Right forelimb (tissue), 1 donor: Measurements from ENCODE around the gene GOLGA8J.
"Not testable (repeated sequence)": the region's sequence is repeated elsewhere in the genome, so short reads cannot be mapped to it uniquely, and the experiment has no call there.

Experiments used
- DNase-seq: peaks from one replicate; pipeline ENCODE4 v3.0.0-alpha.2; 2018

GOLGA8J gene

GRCh38 chr15:30080816-30081215, 1.9 kb upstream of the GOLGA8J start:
- not testable (repeated sequence) for DNase-seq

GRCh38 chr15:30097827-30098226, 15.1 kb downstream of the GOLGA8J start:
- DNase-seq, result not testable (repeated sequence)

GRCh38 chr15:30102890-30103289, 20.1 kb downstream of the GOLGA8J start:
- not testable (repeated sequence) for DNase-seq

GRCh38 chr15:30103941-30104507, 21.3 kb downstream of the GOLGA8J start:
- DNase-seq, result not testable (repeated sequence)

- DNase-seq, result not testable (repeated sequence)
Measured at GRCh38 chr15:30110591-30110990, 27.8 kb downstream of the GOLGA8J start.

GRCh38 chr15:30130066-30130465, 47.3 kb downstream of the GOLGA8J start:
- DNase-seq, result not testable (repeated sequence)

GRCh38 chr15:30134751-30135150, 52.0 kb downstream of the GOLGA8J start, which contains the start of gene GOLGA8T:
Gene GOLGA8T (plus strand): TSS chr15:30135051. CDS start chr15:30135149, 98 bp downstream.
- not testable (repeated sequence) for DNase-seq
